Measurements from ENCODE around the gene TNNI3. TPM values are rescaled to one million over a fixed set of nuclear protein-coding genes. Genes with fewer than 3 reads are reported as not detected.

Gene TNNI3
- total and polyA plus RNA-seq, 2 donors (not counting 3 experiments of a cell fraction or from before 2014, with no cell fraction given) = not detected

- H3K27me3 ChIP-seq (ENCODE audit: control insufficient read depth in 2 of 2, insufficient read depth in 2 of 2, low read length in 2 of 2) = no peaks in the 10 kb centered on the region
- no peak overlapping the region for H3K4me2 ChIP-seq (ENCODE audit: insufficient read depth, low read length)
- H3K4me3 ChIP-seq (replicated peaks in 1 of 3; ENCODE audit: insufficient read depth in 1 of 3, low read depth in 1 of 3, low read length in 3 of 3) = no peak overlapping the region
- no peak overlapping the region for H2AFZ ChIP-seq (ENCODE audit: low read depth, low read length)
- no peaks in the 10 kb centered on the region for H4K20me1 ChIP-seq (replicated peaks; ENCODE audit: control insufficient read depth, extremely low read depth, insufficient read depth, low read length)
- BruUV-seq (replicated peaks) = no TSS peak
- H3K9me3 ChIP-seq (replicated peaks; ENCODE audit: control insufficient read depth, insufficient read depth, low read length) = no peaks in the 10 kb centered on the region
- dilution Hi-C loops (cut with MboI; ENCODE audit: extremely low pct_ligation_motif_present, low sequenced_read_pairs) (no loop called here), intact Hi-C loops (cut with micrococcal nuclease) (no loop called here)
- ChIA-PET CTCF (no interaction called here), POLR2A (no interaction called here)
- H3K36me3 ChIP-seq (ENCODE audit: control insufficient read depth in 2 of 2, extremely low read depth in 1 of 2, insufficient read depth in 2 of 2, low read length in 2 of 2) = no peaks in the 10 kb centered on the region
- H3K79me2 ChIP-seq (ENCODE audit: control insufficient read depth, insufficient read depth, low read length) = no peaks in the 10 kb centered on the region
- no peak for DNase-seq (ENCODE audit: low read depth, low spot score)
- no peak for FAIRE-seq
- no peak for TF ChIP-seq POLR2AphosphoS5 (IDR thresholded peaks at IDR 0.05; ENCODE audit: insufficient read depth, low read depth, low read length)
- no peak for TF ChIP-seq MYC (IDR thresholded peaks at IDR 0.05; ENCODE audit: low read depth, low read length)
- TF ChIP-seq POLR2A (IDR thresholded peaks at IDR 0.05; ENCODE audit: low read depth, low read length) = no peak
- no peak for TF ChIP-seq FOS (IDR thresholded peaks at IDR 0.05; ENCODE audit: borderline replicate concordance, insufficient read depth, low read length)
- TF ChIP-seq GATA2 (IDR thresholded peaks at IDR 0.05; ENCODE audit: insufficient read depth, insufficient read length, low read depth, low read length) = no peak
- TF ChIP-seq JUN (IDR thresholded peaks at IDR 0.05; ENCODE audit: borderline replicate concordance, insufficient read depth, insufficient read length, low read depth) = no peak
- no peak for TF ChIP-seq CTCF (IDR thresholded peaks at IDR 0.05; ENCODE audit: extremely low read depth in 1 of 2, insufficient read depth in 1 of 2, low read depth in 1 of 2, low read length in 2 of 2)
- no peak for TF ChIP-seq EZH2 (IDR thresholded peaks at IDR 0.05; ENCODE audit: borderline replicate concordance, low read depth, low read length, severe bottlenecking)
- TF ChIP-seq, protein P1, sequence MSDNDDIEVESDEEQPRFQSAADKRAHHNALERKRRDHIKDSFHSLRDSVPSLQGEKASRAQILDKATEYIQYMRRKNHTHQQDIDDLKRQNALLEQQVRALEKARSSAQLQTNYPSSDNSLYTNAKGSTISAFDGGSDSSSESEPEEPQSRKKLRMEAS (IDR thresholded peaks at IDR 0.05; ENCODE audit: insufficient read depth, insufficient read length) = no peak
- H3K9ac ChIP-seq (replicated peaks; ENCODE audit: extremely low read depth, insufficient read depth, low read length) = no peak overlapping the region
- no peaks in the 10 kb centered on the region for H3K9me1 ChIP-seq (replicated peaks; ENCODE audit: control insufficient read depth, extremely low read depth, insufficient read depth, low read length)
- H3K27ac ChIP-seq (ENCODE audit: insufficient read depth, low read depth, low read length) = no peak overlapping the region
- H3K4me1 ChIP-seq (ENCODE audit: control insufficient read depth, extremely low read depth, insufficient read depth, low read length) = no peaks in the 10 kb centered on the region
These were observed 39.3 kb upstream of the TNNI3 start for GRCh38 chr19:55196803-55197202.
